Activated T-cell treated with anti-CD3 and anti-CD28 coated beads, Interleukin-2, amount 50 U/mL, for 72 hours (primary cell): Measurements from ENCODE around the gene SNAP25. TPM values are rescaled to one million over a fixed set of nuclear protein-coding genes. Genes with fewer than 3 reads are reported as not detected.

Experiments
- ATAC-seq, 2 donors: fragments of 150-1000 bp; cut with Tn5 transposase; replicated peaks in 1 of 2; 2 replicates each; pipeline ENCODE4 v1.10.0; 2021; ENCODE audit warnings: moderate library complexity in 2 of 2, mild to moderate bottlenecking in 1 of 2
- DNase-seq, 2 donors: peaks; one replicate each; pipeline ENCODE4 v3.0.0; 2021 to 2022; ENCODE audit warnings: mixed read lengths in 1 of 2
- H3K27ac Mint-ChIP-seq: one replicate; pipeline ENCODE4 v1.8.0; 2022; ENCODE audit warnings: mild to moderate bottlenecking, moderate library complexity, mixed read lengths
- H3K27me3 Mint-ChIP-seq: one replicate; pipeline ENCODE4 v1.8.0; 2022; ENCODE audit warnings: low read depth, mixed read lengths
- H3K36me3 Mint-ChIP-seq, 2 donors: one replicate each; pipeline ENCODE4 v1.8.0; 2022; ENCODE audit warnings: mixed read lengths in 2 of 2, mild to moderate bottlenecking in 1 of 2; ENCODE audit not compliant: insufficient read depth in 2 of 2
- H3K4me1 Mint-ChIP-seq: one replicate; pipeline ENCODE4 v1.8.0; 2022; ENCODE audit warnings: low read depth, mixed read lengths
- H3K4me3 Mint-ChIP-seq, 2 donors: one replicate each; pipeline ENCODE4 v1.8.0; 2022; ENCODE audit warnings: mild to moderate bottlenecking in 2 of 2, mixed read lengths in 2 of 2, moderate library complexity in 2 of 2
- H3K9me3 Mint-ChIP-seq, 2 donors: one replicate each; pipeline ENCODE4 v1.8.0; 2022; ENCODE audit warnings: mixed read lengths in 2 of 2
- total RNA-seq, 2 donors: library from RNA; stranded (reverse); gene quantifications; one replicate each; pipeline ENCODE4 v1.2.3, GENCODE V29; 2022

Gene SNAP25
- total RNA-seq, result 1 to 10 TPM; 5.6 to 6.9 TPM

DNA sequence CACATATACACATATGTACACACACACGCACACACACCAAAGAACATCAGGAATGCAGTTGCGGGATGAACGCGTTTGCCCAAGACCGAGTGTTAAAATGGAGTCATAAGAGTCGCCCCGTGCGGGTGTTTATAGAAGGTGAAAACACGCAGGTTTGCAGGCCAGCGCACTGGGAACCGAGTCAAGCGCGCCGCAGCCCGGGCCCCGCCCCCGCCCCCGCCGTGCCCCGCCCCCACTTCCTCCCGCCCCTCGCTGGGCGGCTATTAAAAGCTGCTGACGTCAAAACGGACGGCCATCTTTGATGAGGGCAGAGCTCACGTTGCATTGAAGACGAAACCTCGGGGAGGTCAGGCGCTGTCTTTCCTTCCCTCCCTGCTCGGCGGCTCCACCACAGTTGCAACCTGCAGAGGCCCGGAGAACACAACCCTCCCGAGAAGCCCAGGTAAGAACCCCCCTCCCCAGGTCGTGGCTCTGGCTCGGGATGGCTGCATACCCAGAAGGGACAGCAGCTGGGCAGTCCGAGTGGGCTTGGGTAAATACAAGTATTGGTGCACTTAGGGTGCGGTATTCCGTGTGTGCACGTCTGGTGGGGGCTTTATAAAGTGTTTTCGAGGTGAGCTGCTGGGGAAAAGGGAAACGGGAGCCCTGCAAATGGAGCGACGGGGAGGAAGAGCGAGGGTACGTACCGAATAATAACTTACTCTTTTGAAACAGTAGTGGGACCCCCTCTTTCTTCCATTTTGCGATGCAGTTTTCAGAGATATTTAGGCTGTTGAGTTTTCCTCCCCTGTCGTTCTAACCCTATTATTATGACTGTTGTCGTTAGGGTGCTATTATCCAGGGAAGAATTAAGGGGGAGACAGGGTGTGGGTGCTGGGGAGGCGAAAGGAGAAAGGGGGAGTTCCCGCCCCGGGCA lies at the start of gene SNAP25:
TSS of gene SNAP25 (plus strand) at position 295 of the 916 bp plus-strand sequence. CDS start 56,662 bp downstream, outside the sequence.
- peak; percentile 54 to 65 for ATAC-seq
- H3K4me3 Mint-ChIP-seq, result peak within 1 kb of the TSS; percentile 80 to 85
- H3K9me3 Mint-ChIP-seq, result peaks cover 1 to 2% of the 10 kb centered on the region in 2 donors
- peaks cover 5 to 6% of the 10 kb centered on the region in 2 donors for H3K36me3 Mint-ChIP-seq
- peak; percentile 54 to 69 for DNase-seq
- H3K27ac Mint-ChIP-seq, result peak within 1 kb of the TSS; percentile 89
- peaks cover 57% of the 10 kb centered on the region for H3K27me3 Mint-ChIP-seq
- H3K4me1 Mint-ChIP-seq, result peaks cover 31% of the 10 kb centered on the region

DNA sequence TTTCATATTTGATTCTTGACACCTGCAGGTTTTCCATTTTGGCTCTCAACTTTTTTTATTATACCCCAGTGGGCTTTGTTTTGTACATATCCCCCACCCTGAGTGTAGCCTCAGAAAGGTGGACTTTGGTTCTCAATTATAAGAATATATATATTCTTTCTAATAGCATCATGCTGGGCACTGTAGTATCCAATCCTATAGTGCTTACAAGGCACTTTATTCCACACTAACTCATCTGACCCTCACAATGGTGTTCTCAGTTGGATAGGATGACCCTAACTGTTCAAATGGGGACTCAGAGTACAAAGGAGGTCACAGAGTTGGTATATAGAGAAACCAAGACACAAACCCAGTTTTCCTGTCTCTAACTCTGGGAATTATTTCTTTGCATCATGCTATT lies 48.9 kb upstream of the SNAP25 start:
- Mint-ChIP-seq H3K4me1 (peaks cover 5% of the 10 kb centered on the region), H3K27me3 (peaks cover 39% of the 10 kb centered on the region)

GRCh38 chr20:10170261-10170660 lies 48.4 kb upstream of the SNAP25 start:
- ATAC-seq, result no peak
- Mint-ChIP-seq H3K27me3 (peaks cover 39% of the 10 kb centered on the region), H3K4me3 (no peak overlapping the region), H3K9me3 (peaks cover 0 to 3% of the 10 kb centered on the region in 2 donors), H3K4me1 (peaks cover 5% of the 10 kb centered on the region), H3K27ac (no peak overlapping the region), H3K36me3 (peaks cover 0 to 4% of the 10 kb centered on the region in 2 donors)
- DNase-seq, result no peak

More for the DNA sequence above, 48.9 kb upstream of the SNAP25 start:
- Mint-ChIP-seq H3K4me3 (no peak overlapping the region), H3K36me3 (peaks cover 0 to 4% of the 10 kb centered on the region in 2 donors), H3K27ac (no peak overlapping the region), H3K9me3 (peaks cover 0 to 3% of the 10 kb centered on the region in 2 donors)
- no peak for ATAC-seq
- DNase-seq, result no peak

DNA sequence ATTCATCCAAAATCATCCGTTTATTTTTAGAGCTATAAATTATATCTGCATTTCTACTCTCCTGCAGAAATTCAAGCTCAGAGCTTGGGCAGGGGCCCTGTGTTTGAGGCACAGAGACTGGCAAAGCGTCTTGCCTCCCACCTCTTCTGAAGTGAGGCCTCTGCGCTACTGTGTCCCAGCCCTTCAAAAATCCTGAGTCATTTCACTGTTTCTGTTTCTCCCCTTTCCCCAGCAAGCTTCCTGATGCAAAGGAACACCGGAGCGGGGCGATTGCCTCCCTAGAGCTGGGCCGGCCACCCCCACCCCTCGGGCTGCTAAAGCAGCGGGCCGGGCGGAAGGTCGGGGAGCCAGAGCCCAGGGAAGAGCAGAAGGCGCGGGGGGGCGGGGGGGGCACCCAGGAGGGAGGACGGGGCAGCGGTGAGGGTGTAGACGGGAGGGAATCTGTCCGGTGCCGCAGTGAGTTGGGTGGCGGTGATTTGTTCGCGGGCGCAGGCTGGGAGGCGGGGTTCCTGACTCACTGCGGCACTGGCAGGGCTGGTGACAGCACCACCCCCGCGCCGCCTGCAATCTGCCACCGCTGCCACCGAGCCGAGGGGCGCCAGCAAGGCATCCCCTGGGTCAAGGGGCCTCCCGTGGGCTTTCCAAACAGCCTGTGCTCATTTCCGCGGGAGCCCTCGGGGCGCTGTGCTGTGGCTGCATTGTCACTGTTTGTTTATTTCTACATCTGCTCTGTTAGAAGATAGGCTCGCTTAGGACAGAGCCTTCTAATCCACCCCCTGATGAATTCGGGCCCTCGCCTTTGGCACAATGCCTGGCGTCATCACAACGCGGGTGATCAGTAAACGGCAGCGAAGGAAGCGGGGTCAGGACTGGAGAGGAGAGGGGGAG lies 46.5 kb upstream of the SNAP25 start:
- H3K4me1 Mint-ChIP-seq, result peaks cover 5% of the 10 kb centered on the region
- no peak overlapping the region for H3K27ac Mint-ChIP-seq
- ATAC-seq (peak; percentile 95 to 97), DNase-seq (peak; percentile 54 to 67)
- H3K9me3 Mint-ChIP-seq, result peaks cover 0 to 3% of the 10 kb centered on the region in 2 donors
- H3K27me3 Mint-ChIP-seq, result peaks cover 39% of the 10 kb centered on the region
- peaks cover 0 to 4% of the 10 kb centered on the region in 2 donors for H3K36me3 Mint-ChIP-seq
- peak overlapping the region; percentile 81 to 87 for H3K4me3 Mint-ChIP-seq

DNA sequence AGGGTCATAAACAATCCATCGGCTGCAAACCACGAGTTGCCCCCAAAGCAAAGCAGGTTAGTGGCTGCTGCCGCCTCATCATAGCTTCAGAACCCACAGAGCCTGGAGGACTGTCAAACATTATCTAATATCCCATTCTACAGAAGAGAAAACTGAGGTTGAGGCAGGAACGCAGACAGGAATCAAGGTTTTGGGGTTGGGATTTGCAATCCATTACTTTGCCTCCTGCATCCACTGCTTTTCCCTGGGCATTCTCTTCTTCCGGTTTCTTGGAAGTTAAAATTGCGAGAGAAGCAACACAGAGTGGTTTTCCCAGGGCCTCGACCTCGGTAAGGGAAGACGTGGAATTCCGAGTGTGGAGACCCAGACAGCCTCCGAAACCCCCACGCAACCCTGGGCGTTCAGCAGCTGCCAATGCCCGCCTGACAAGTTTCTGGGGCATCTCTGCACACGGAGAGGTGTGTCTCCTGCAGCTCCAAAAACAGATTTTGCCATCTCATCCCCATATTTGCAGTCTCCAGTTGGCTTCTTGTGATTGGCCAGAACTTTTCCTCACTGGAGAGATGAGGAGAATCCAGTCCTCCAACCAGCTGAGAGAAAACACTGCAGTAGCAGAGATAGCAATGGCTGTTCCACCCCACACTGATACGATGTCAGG lies 45.5 kb upstream of the SNAP25 start:
- no peak for DNase-seq
- Mint-ChIP-seq H3K9me3 (peaks cover 0 to 3% of the 10 kb centered on the region in 2 donors), H3K36me3 (peaks cover 0 to 4% of the 10 kb centered on the region in 2 donors), H3K27me3 (peaks cover 46% of the 10 kb centered on the region), H3K27ac (no peak overlapping the region), H3K4me3 (peak overlapping the region; percentile 81 to 87), H3K4me1 (peaks cover 5% of the 10 kb centered on the region)
- ATAC-seq, result no peak

GRCh38 chr20:10174400-10174799 lies 44.2 kb upstream of the SNAP25 start:
- ATAC-seq (no peak), DNase-seq (no peak)
- Mint-ChIP-seq H3K4me3 (no peak overlapping the region), H3K27ac (no peak overlapping the region), H3K36me3 (peaks cover 0 to 4% of the 10 kb centered on the region in 2 donors), H3K4me1 (peaks cover 5% of the 10 kb centered on the region), H3K9me3 (no peaks in the 10 kb centered on the region), H3K27me3 (peaks cover 46% of the 10 kb centered on the region)

- H3K27ac Mint-ChIP-seq, result no peak overlapping the region
- peaks cover 28% of the 10 kb centered on the region for H3K27me3 Mint-ChIP-seq
- DNase-seq (no peak), ATAC-seq (no peak)
- H3K4me3 Mint-ChIP-seq, result no peak overlapping the region
- peaks cover 4% of the 10 kb centered on the region for H3K4me1 Mint-ChIP-seq
- H3K9me3 Mint-ChIP-seq, result peaks cover 0 to 1% of the 10 kb centered on the region in 2 donors
- peaks cover 0 to 4% of the 10 kb centered on the region in 2 donors for H3K36me3 Mint-ChIP-seq
Measured at GRCh38 chr20:10177326-10177725, 41.3 kb upstream of the SNAP25 start.

- ATAC-seq (no peak), DNase-seq (no peak)
- H3K27ac Mint-ChIP-seq, result no peak overlapping the region
- peaks cover 0 to 1% of the 10 kb centered on the region in 2 donors for H3K9me3 Mint-ChIP-seq
- H3K4me3 Mint-ChIP-seq, result no peak overlapping the region
- no peaks in the 10 kb centered on the region for H3K36me3 Mint-ChIP-seq
- peaks cover 22% of the 10 kb centered on the region for H3K27me3 Mint-ChIP-seq
- no peaks in the 10 kb centered on the region for H3K4me1 Mint-ChIP-seq
Measured at GRCh38 chr20:10178091-10178490, 40.5 kb upstream of the SNAP25 start.

DNA sequence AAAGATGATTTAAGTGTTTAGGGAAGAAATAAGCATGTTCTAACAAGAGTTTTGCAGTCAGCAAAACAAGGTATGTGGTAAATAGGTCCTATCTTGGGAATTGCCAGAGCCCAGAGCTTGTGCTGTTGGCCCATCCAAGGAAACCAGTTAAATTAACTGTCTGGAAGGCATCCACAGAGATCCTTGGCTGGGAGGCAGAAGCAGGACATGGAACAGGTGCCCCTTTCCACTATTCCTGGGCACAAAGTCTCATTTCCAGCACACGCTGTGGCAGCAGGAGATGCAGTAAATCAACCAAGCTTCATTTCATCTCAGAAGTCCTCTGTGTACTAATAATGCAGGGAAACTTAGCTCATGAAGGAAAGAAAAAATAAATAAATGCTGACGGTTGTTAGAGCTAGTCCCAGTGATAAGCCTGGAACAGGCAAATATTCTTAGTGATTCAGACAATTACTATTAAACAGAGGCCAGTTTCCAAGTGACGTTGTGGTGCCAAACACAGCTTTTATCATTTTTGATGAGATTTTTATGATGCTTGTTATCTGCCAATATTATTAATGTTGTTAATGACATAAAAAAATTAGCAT lies 39.8 kb upstream of the SNAP25 start:
- no peaks in the 10 kb centered on the region for H3K4me1 Mint-ChIP-seq
- H3K27me3 Mint-ChIP-seq, result peaks cover 16% of the 10 kb centered on the region
- no peak for ATAC-seq
- H3K4me3 Mint-ChIP-seq, result no peak overlapping the region
- peaks cover 0 to 1% of the 10 kb centered on the region in 2 donors for H3K9me3 Mint-ChIP-seq
- H3K36me3 Mint-ChIP-seq, result no peaks in the 10 kb centered on the region
- H3K27ac Mint-ChIP-seq, result no peak overlapping the region
- DNase-seq, result no peak

DNA sequence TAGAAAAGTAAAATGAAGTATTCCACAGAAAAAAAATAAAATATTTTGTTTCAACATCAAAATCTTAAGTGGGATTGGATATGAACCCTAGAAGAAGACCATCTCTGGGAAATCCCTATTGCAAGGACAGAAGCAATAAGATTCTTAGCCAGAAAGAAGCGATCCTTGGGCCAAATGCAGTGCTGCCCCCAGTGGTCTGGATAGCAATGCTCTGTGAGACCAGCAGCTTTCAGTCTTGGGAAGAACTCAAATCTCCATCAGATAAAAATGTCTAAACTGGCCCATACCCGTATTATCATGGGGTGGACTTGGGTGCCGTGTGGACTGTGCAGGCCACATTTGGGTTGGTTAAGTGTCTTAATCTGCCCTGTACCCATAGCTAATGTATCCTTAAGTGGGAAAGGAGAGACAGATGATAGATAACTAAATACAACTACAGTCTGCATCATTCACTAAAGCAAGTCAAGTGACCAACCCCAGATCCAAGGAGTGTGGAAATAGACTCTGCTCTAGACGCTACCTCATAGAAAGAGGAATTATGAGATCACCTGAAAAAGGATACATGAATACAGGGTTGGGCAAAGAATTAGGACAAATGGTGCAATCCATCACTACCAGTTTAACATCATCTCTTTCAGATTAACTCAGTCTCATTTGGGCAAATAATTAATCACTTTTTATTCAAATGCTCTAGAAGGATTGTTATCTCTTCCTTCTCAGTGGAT lies 38.9 kb upstream of the SNAP25 start:
- no peaks in the 10 kb centered on the region for H3K36me3 Mint-ChIP-seq
- H3K27ac Mint-ChIP-seq, result no peak overlapping the region
- no peak for DNase-seq
- ATAC-seq, result no peak
- no peak overlapping the region for H3K4me3 Mint-ChIP-seq
- H3K27me3 Mint-ChIP-seq, result peaks cover 7% of the 10 kb centered on the region
- H3K9me3 Mint-ChIP-seq, result peaks cover 3 to 4% of the 10 kb centered on the region in 2 donors
- no peaks in the 10 kb centered on the region for H3K4me1 Mint-ChIP-seq

- peaks cover 7% of the 10 kb centered on the region for H3K27me3 Mint-ChIP-seq
- H3K4me1 Mint-ChIP-seq, result no peaks in the 10 kb centered on the region
- H3K27ac Mint-ChIP-seq, result no peak overlapping the region
Measured at GRCh38 chr20:10180651-10181235, 37.9 kb upstream of the SNAP25 start.

More at GRCh38 chr20:10180651-10181235, 37.9 kb upstream of the SNAP25 start:
- DNase-seq (no peak), ATAC-seq (no peak)
- H3K9me3 Mint-ChIP-seq, result peaks cover 6 to 8% of the 10 kb centered on the region in 2 donors
- no peaks in the 10 kb centered on the region for H3K36me3 Mint-ChIP-seq
- no peak overlapping the region for H3K4me3 Mint-ChIP-seq
